Activated naive CD4-positive, alpha-beta T cell treated with anti-CD3 and anti-CD28 coated beads, Interleukin-2, amount 50 U/mL, for 16 hours (primary cell): Measurements from ENCODE around the gene HOXA1.

Source experiments
- DNase-seq: peaks from one replicate; pipeline ENCODE4 v3.0.0-alpha.2; 2020

The HOXA1 gene

GRCh38 chr7:27131390-27131819 lies 35.6 kb upstream of the HOXA1 start:
- no peak for DNase-seq

- peak; percentile 83 for DNase-seq
These were observed 35.0 kb upstream of the HOXA1 start, which contains the start of gene HOXA4 for GRCh38 chr7:27130540-27131389. HOXA4 (minus strand) TSS chr7:27130757; CDS start chr7:27130733, 24 bp downstream.

- no peak for DNase-seq
These were observed 34.1 kb upstream of the HOXA1 start for GRCh38 chr7:27129729-27130539.

- DNase-seq, result no peak
These were observed 33.3 kb upstream of the HOXA1 start for GRCh38 chr7:27128776-27129728.

- no peak for DNase-seq
These were observed 32.2 kb upstream of the HOXA1 start for GRCh38 chr7:27128034-27128433.

GRCh38 chr7:27126596-27127327 lies 31.0 kb upstream of the HOXA1 start:
- no peak for DNase-seq

- DNase-seq, result no peak
These were observed 30.2 kb upstream of the HOXA1 start for GRCh38 chr7:27125986-27126394.

- no peak for DNase-seq
These were observed 29.3 kb upstream of the HOXA1 start for GRCh38 chr7:27124902-27125689.

- DNase-seq, result no peak
These were observed 28.5 kb upstream of the HOXA1 start for GRCh38 chr7:27124096-27124901.

GRCh38 chr7:27123477-27124053 lies 27.8 kb upstream of the HOXA1 start:
- no peak for DNase-seq

- DNase-seq, result no peak
These were observed 27.2 kb upstream of the HOXA1 start for GRCh38 chr7:27123007-27123476.

GRCh38 chr7:27122077-27122910 lies 26.5 kb upstream of the HOXA1 start:
- DNase-seq, result no peak

GRCh38 chr7:27121684-27122076 lies 25.9 kb upstream of the HOXA1 start:
- no peak for DNase-seq

GRCh38 chr7:27119412-27119911 lies 23.7 kb upstream of the HOXA1 start:
- no peak for DNase-seq

GRCh38 chr7:27118580-27118979 lies 22.8 kb upstream of the HOXA1 start:
- DNase-seq, result no peak

GRCh38 chr7:27117887-27118491 lies 22.2 kb upstream of the HOXA1 start:
- DNase-seq, result no peak

- DNase-seq, result no peak
These were observed 21.4 kb upstream of the HOXA1 start for GRCh38 chr7:27116962-27117886.
